Gastroesophageal sphincter (tissue), 4 donors: ENCODE results near the gene RBFOX2. TPM values are rescaled to one million over a fixed set of nuclear protein-coding genes. Genes with fewer than 3 reads are reported as not detected.

ENCODE experiments used
- ATAC-seq: fragments of 150-250 bp; one replicate; pipeline ENCODE4 v1.9.1; 2016; ENCODE audit warnings: mild to moderate bottlenecking, moderate library complexity
- H3K27ac ChIP-seq, 4 donors: fragments of 200-600 bp; sonication (generic) in 3 of 4; 1 replicate in 3 of 4; 2 replicates in 1 of 4; pipeline ENCODE4 v1.5.1; 2016 to 2019
- H3K27me3 ChIP-seq: fragments of 200-600 bp; sonication (generic); one replicate; pipeline ENCODE4 v1.5.1; 2019
- H3K36me3 ChIP-seq, 2 donors: fragments of 200-600 bp; sonication (generic); one replicate each; pipeline ENCODE4 v1.5.1; 2019; ENCODE audit warnings: control low read depth in 1 of 2
- H3K4me1 ChIP-seq, 3 donors: fragments of 200-600 bp; sonication (generic); 1 replicate in 2 of 3; 2 replicates in 1 of 3; pipeline ENCODE4 v1.5.1; 2016 to 2019; ENCODE audit warnings: control low read depth in 2 of 3
- H3K4me3 ChIP-seq, 2 donors: fragments of 200-600 bp; sonication (generic); one replicate each; pipeline ENCODE4 v1.5.1; 2019; ENCODE audit warnings: mild to moderate bottlenecking in 1 of 2, moderate library complexity in 1 of 2
- H3K9me3 ChIP-seq, 3 donors: fragments of 200-600 bp; sonication (generic); one replicate each; pipeline ENCODE4 v1.5.1; 2017 to 2019; ENCODE audit warnings: control low read depth in 2 of 3
- EP300 ChIP-seq: sonication (generic); formaldehyde crosslinking; IDR thresholded peaks from one replicate; pipeline ENCODE4 v1.6.1; 2017; ENCODE audit warnings: antibody characterized with exemption, mild to moderate bottlenecking
- POLR2A ChIP-seq, 2 donors: fragments of 450-650 bp; IDR thresholded peaks; one replicate each; pipeline ENCODE4 v1.6.1; 2017; ENCODE audit warnings: antibody characterized with exemption in 2 of 2, mild to moderate bottlenecking in 2 of 2, moderate library complexity in 1 of 2
- POLR2AphosphoS5 ChIP-seq: sonication (generic); formaldehyde crosslinking; IDR thresholded peaks from one replicate; pipeline ENCODE4 v1.6.1; 2017; ENCODE audit warnings: antibody characterized with exemption
- WGBS, 2 donors: methylation state at CpG; one replicate each; pipeline ENCODE4 v1.1.5; 2018; ENCODE audit warnings: low coverage in 1 of 2; 5-methylcytosine and 5-hydroxymethylcytosine counted together
- total RNA-seq, 4 donors: library from RNA; depleted of rRNA; stranded (reverse); fragments of >200 nt; gene quantifications; one replicate each; pipeline ENCODE4 v1.1.0, GENCODE V29; 2016
- TF ChIP-seq, protein P1 (sequence below), 4 experiments: fragments of 200-600 bp in 2 of 4; fragments of 450-650 bp in 2 of 4; sonication (generic) in 1 of 4; IDR thresholded peaks; one replicate each; pipeline ENCODE4 v1.5.1; 2017 to 2019; ENCODE audit warnings: antibody characterized with exemption in 4 of 4, mild to moderate bottlenecking in 2 of 4, moderate library complexity in 2 of 4

Gene RBFOX2
- total RNA-seq, 4 donors from 2014 or later: 120 to 197 (median 169) TPM

DNA sequence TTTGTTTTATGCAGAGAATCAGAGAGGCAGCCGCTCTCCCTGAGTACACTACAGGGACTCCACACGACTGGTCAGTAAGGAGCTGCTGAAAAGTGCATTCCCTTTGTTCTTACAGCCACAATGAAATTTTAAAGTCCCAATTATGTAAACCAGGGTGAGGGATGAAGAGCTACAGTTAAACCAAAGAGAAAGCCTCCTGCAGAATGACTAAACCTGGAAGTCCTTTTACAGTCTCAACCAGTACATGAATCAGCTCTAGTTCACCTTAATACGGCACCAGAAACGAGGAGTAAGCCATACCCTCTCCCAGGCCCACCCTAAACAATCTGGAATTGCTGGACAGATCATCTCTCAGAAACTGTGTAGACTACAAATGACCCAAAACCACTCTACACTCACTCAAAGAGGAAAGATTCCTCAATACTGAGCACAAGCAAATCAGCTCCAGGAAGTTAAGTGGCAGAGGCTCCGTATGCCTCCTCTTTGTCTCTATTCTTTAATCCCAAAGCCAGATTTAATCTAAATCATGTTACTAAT, 113.1 kb downstream of the RBFOX2 start:
- Histone ChIP-seq H3K27me3 (no peaks in the 10 kb centered on the region), H3K4me1 (peaks cover 33 to 97% (median 43%) of the 10 kb centered on the region in 3 donors), H3K4me3 (peak overlapping the region; percentile 46 to 90), H3K27ac (peak overlapping the region; percentile 79 to 98 (median 83)), H3K36me3 (no peaks in the 10 kb centered on the region), H3K9me3 (no peaks in the 10 kb centered on the region)
- 4 to 7% methylated on average over 5 of the region's 5 CpGs for WGBS, 2 donors
- TF ChIP-seq, protein P1, sequence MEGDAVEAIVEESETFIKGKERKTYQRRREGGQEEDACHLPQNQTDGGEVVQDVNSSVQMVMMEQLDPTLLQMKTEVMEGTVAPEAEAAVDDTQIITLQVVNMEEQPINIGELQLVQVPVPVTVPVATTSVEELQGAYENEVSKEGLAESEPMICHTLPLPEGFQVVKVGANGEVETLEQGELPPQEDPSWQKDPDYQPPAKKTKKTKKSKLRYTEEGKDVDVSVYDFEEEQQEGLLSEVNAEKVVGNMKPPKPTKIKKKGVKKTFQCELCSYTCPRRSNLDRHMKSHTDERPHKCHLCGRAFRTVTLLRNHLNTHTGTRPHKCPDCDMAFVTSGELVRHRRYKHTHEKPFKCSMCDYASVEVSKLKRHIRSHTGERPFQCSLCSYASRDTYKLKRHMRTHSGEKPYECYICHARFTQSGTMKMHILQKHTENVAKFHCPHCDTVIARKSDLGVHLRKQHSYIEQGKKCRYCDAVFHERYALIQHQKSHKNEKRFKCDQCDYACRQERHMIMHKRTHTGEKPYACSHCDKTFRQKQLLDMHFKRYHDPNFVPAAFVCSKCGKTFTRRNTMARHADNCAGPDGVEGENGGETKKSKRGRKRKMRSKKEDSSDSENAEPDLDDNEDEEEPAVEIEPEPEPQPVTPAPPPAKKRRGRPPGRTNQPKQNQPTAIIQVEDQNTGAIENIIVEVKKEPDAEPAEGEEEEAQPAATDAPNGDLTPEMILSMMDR (IDR thresholded peaks at IDR 0.05): no peak
- no peak for TF ChIP-seq POLR2A (IDR thresholded peaks at IDR 0.05)
- TF ChIP-seq POLR2AphosphoS5: no peak
- no peak for TF ChIP-seq EP300
- no peak for ATAC-seq

DNA sequence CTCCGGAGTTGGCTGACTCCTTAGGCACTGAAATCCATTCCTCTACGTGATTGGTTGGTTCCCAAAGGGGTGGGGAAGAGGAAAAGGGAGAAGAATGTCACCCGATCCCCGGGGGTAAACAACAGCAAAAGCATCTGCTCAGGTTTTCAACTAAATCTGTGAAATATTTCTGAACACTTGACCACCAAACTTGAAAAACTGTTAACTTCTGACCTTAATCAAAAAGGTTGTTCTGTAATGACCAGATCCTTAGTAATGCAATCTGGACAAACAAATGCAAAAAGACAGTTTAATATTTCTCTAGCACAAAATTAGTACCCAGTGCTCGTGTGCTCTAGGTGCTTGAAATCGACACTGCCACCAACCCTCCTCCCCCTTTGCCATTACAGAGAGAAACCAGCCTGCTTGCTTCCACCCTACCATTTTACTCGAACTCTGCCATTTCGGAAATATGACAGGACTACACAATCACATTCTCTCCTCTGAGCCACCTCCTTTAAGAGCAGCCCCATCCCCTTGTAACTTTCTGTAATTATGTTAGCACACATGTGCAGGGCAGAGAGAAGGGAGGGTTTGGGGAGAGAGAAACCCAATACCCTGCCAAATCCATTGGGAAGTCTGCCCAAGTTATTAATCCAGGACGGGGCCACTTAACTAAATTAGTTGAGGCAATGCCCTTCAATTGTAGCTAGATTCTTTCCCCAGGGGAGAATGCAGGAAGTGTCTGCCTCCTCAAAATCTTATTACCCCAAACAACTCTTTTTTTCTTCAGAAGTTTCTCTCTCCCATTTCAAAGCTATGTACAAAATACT, 113.8 kb downstream of the RBFOX2 start:
- Histone ChIP-seq H3K27me3 (no peaks in the 10 kb centered on the region), H3K4me1 (peaks cover 29 to 97% (median 41%) of the 10 kb centered on the region in 3 donors), H3K9me3 (no peaks in the 10 kb centered on the region), H3K27ac (peak overlapping the region; percentile 79 to 98 (median 83)), H3K36me3 (no peaks in the 10 kb centered on the region), H3K4me3 (peak overlapping the region; percentile 46 to 90)
- ATAC-seq: peak; percentile 93
- TF ChIP-seq, protein P1 (IDR thresholded peaks at IDR 0.05): no peak
- no peak for TF ChIP-seq POLR2A (IDR thresholded peaks at IDR 0.05)
- no peak for TF ChIP-seq EP300
- no peak for TF ChIP-seq POLR2AphosphoS5
- WGBS, 2 donors: 1 to 2% methylated on average over 9 of the region's 9 CpGs

DNA sequence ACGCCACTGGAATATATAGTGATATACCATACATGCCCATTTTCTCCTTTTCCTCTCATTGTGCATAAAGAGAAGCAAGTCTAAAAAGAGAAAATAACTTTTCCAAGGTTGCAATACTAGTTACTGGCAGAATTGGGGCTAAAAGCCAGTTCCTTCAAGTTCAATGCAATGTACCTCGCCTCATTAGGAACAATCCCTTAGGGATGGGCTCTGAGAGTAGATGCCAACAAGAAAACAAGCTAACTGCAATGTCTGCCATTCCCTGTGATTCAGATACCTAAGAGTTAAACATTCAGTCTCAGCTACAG, 114.3 kb downstream of the RBFOX2 start:
- Histone ChIP-seq H3K27ac (peak overlapping the region; percentile 79 to 98 (median 83)), H3K36me3 (no peaks in the 10 kb centered on the region), H3K9me3 (no peaks in the 10 kb centered on the region), H3K4me1 (peaks cover 26 to 97% (median 43%) of the 10 kb centered on the region in 3 donors), H3K27me3 (no peaks in the 10 kb centered on the region), H3K4me3 (peak overlapping the region; percentile 46 to 90)
- no peak for TF ChIP-seq POLR2AphosphoS5
- TF ChIP-seq POLR2A (IDR thresholded peaks at IDR 0.05): no peak
- TF ChIP-seq, protein P1 (IDR thresholded peaks at IDR 0.05): no peak
- no peak for TF ChIP-seq EP300
- ATAC-seq: no peak
- WGBS, 2 donors: 8 to 30% methylated on average over 2 of the region's 2 CpGs

DNA sequence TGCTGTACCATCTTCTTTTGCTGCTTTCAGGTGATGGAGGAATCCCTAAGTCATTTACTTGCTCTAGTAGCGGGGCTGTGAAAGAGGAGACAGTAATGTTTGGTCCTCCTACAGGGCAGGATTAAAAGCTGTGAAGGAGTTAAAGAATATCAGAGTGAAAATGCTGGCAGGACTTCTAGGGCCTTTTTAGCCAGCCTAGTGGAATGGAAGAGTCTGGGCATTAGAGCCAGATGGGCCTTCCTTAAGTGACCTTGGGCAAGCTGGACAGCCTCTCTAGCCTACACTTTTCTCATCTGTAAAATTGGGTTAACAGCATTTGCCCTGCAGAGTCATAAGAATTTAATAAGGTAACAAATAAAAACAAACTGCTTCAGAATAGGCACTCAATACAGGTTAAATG, 114.7 kb downstream of the RBFOX2 start:
- ATAC-seq: no peak
- Histone ChIP-seq H3K4me1 (peaks cover 22 to 94% (median 43%) of the 10 kb centered on the region in 3 donors), H3K27me3 (no peaks in the 10 kb centered on the region), H3K9me3 (no peaks in the 10 kb centered on the region), H3K4me3 (peak overlapping the region in 1 of 2 donors; percentile 46), H3K36me3 (no peaks in the 10 kb centered on the region), H3K27ac (peak overlapping the region; percentile 79 to 98 (median 83))
- WGBS, 2 donors: 13 to 39% methylated on average over 1 of the region's 1 CpG
- TF ChIP-seq POLR2A (IDR thresholded peaks at IDR 0.05): no peak
- TF ChIP-seq POLR2AphosphoS5: no peak
- TF ChIP-seq, protein P1 (IDR thresholded peaks at IDR 0.05): no peak
- no peak for TF ChIP-seq EP300
